Measurements from ENCODE around the gene CABP2. TPM values are rescaled to one million over a fixed set of nuclear protein-coding genes. Genes with fewer than 3 reads are reported as not detected.
"Not testable (repeated sequence)": the region's sequence is repeated elsewhere in the genome, so short reads cannot be mapped to it uniquely, and the experiment has no call there.

The CABP2 gene
- polyA plus RNA-seq, 1 of the 3 experiments (the other 2 are of a cell fraction), result not detected

- H3K36me3 ChIP-seq (replicated peaks in 1 of 2; ENCODE audit: control insufficient read depth in 1 of 2, insufficient read depth in 2 of 2, low read length in 1 of 2); H3K79me2 ChIP-seq (ENCODE audit: insufficient read depth); DNase-seq; H3K9me3 ChIP-seq; H3K9me2 ChIP-seq; H3F3A ChIP-seq (replicated peaks; ENCODE audit: insufficient read depth); POLR2A ChIA-PET; H3K27me3 ChIP-seq (ENCODE audit: insufficient read depth); H3K4me1 ChIP-seq (ENCODE audit: control insufficient read depth in 1 of 2, insufficient read depth in 2 of 2, low read depth in 1 of 2, low read length in 1 of 2); H3K9ac ChIP-seq; H4K20me1 ChIP-seq (ENCODE audit: insufficient read depth); H3K4me3 ChIP-seq (ENCODE audit: low read depth in 2 of 2, low read length in 1 of 2); H2AFZ ChIP-seq (ENCODE audit: low read depth): not testable (repeated sequence)
- peak overlapping the region in 1 of 2 experiments; percentile 43; a peak in 2 of 4 replicates for H3K27ac ChIP-seq (ENCODE audit: low read depth in 2 of 2, low read length in 1 of 2)
- peak overlapping the region; percentile 31; the same call in 1 of the 2 replicates for H3K4me2 ChIP-seq
- TF ChIP-seq EP300 (IDR thresholded peaks at IDR 0.05; ENCODE audit: borderline replicate concordance in 1 of 2, low read depth in 1 of 2, low read length in 1 of 2) (peak in 1 of 2 experiments; percentile 18; a peak in 1 of 4 replicates), RXRA (IDR thresholded peaks at IDR 0.05; ENCODE audit: borderline replicate concordance, low read depth) (peak; percentile 78; the same call in 1 of the 2 replicates), TCF12 (IDR thresholded peaks at IDR 0.05) (peak; percentile 53; the same call in 1 of the 2 replicates), JUND (IDR thresholded peaks at IDR 0.05) (peak; percentile 48), YY1 (IDR thresholded peaks at IDR 0.05; ENCODE audit: low read depth) (peak; percentile 47; the same call in 1 of the 2 replicates), FOSL2 (IDR thresholded peaks at IDR 0.05; ENCODE audit: borderline replicate concordance, low read depth) (peak; percentile 65), NFIC (IDR thresholded peaks at IDR 0.05; ENCODE audit: borderline replicate concordance) (peak; percentile 68), TEAD4 (IDR thresholded peaks at IDR 0.05; ENCODE audit: borderline replicate concordance, insufficient read depth) (peak; percentile 63; the same call in 1 of the 2 replicates), MEF2A (IDR thresholded peaks at IDR 0.05; ENCODE audit: borderline replicate concordance, low read depth) (peak; percentile 12; the same call in 1 of the 2 replicates)
- TF ChIP-seq, protein P1, sequence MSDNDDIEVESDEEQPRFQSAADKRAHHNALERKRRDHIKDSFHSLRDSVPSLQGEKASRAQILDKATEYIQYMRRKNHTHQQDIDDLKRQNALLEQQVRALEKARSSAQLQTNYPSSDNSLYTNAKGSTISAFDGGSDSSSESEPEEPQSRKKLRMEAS (IDR thresholded peaks at IDR 0.05; ENCODE audit: low read depth), result peak; percentile 17; the same call in 1 of the 2 replicates
- CTCF ChIA-PET, result interaction anchor here (1.1 to 5.4 kb wide), 2 partner anchors 9 kb away, joined by 5 to 30 read pairs; no protein-coding TSS in a partner anchor
- 30% methylated on average over 11 of the region's 11 CpGs for WGBS (ENCODE audit: low lambda C conversion rate)
These were observed 40.5 kb upstream of the CABP2 start for GRCh38 chr11:67563705-67564114.

- 70% methylated on average over 10 of the region's 10 CpGs for WGBS (ENCODE audit: low lambda C conversion rate)
- Histone ChIP-seq H3K27ac (ENCODE audit: low read depth in 2 of 2, low read length in 1 of 2) (peak overlapping the region in 1 of 2 experiments; percentile 36; a peak in 2 of 4 replicates), H3K36me3 (replicated peaks in 1 of 2; ENCODE audit: control insufficient read depth in 1 of 2, insufficient read depth in 2 of 2, low read length in 1 of 2) (no peaks in the 10 kb centered on the region), H3K4me2 (no peak overlapping the region), H3K4me3 (ENCODE audit: low read depth in 2 of 2, low read length in 1 of 2) (no peak overlapping the region), H3K79me2 (ENCODE audit: insufficient read depth) (no peaks in the 10 kb centered on the region), H3K27me3 (ENCODE audit: insufficient read depth) (no peaks in the 10 kb centered on the region), H4K20me1 (ENCODE audit: insufficient read depth) (no peaks in the 10 kb centered on the region), H3K9me3 (no peaks in the 10 kb centered on the region), H3K4me1 (ENCODE audit: control insufficient read depth in 1 of 2, insufficient read depth in 2 of 2, low read depth in 1 of 2, low read length in 1 of 2) (peaks cover 0 to 6% of the 10 kb centered on the region in 2 experiments; a peak in 1 of 4 replicates), H2AFZ (ENCODE audit: low read depth) (peak overlapping the region; percentile 30), H3K9ac (no peak overlapping the region; the same call in 1 of the 2 replicates), H3K9me2 (no peaks in the 10 kb centered on the region), H3F3A (replicated peaks; ENCODE audit: insufficient read depth) (peaks cover 3% of the 10 kb centered on the region)
- ChIA-PET POLR2A (no interaction called here), CTCF (interaction anchor here (5.4 kb wide), 1 partner anchor 10 kb away, joined by 30 read pairs; no protein-coding TSS in a partner anchor)
- no peak for TF ChIP-seq FOXM1 (IDR thresholded peaks at IDR 0.05; ENCODE audit: low read depth)
- TF ChIP-seq RFX5 (IDR thresholded peaks at IDR 0.05; ENCODE audit: low read length), result no peak
- TF ChIP-seq NFIC (IDR thresholded peaks at IDR 0.05; ENCODE audit: borderline replicate concordance), result no peak
- TF ChIP-seq ELF1 (IDR thresholded peaks at IDR 0.05), result no peak
- TF ChIP-seq, protein P2, sequence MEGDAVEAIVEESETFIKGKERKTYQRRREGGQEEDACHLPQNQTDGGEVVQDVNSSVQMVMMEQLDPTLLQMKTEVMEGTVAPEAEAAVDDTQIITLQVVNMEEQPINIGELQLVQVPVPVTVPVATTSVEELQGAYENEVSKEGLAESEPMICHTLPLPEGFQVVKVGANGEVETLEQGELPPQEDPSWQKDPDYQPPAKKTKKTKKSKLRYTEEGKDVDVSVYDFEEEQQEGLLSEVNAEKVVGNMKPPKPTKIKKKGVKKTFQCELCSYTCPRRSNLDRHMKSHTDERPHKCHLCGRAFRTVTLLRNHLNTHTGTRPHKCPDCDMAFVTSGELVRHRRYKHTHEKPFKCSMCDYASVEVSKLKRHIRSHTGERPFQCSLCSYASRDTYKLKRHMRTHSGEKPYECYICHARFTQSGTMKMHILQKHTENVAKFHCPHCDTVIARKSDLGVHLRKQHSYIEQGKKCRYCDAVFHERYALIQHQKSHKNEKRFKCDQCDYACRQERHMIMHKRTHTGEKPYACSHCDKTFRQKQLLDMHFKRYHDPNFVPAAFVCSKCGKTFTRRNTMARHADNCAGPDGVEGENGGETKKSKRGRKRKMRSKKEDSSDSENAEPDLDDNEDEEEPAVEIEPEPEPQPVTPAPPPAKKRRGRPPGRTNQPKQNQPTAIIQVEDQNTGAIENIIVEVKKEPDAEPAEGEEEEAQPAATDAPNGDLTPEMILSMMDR (IDR thresholded peaks at IDR 0.05), result no peak
- no peak for TF ChIP-seq TAF1 (IDR thresholded peaks at IDR 0.05; ENCODE audit: borderline replicate concordance, low read depth, low read length)
- TF ChIP-seq IRF3 (IDR thresholded peaks at IDR 0.05; ENCODE audit: low read depth, low read length), result no peak
- TF ChIP-seq USF2 (IDR thresholded peaks at IDR 0.05; ENCODE audit: borderline replicate concordance, low read depth, low read length), result no peak
- no peak for TF ChIP-seq CHD2 (IDR thresholded peaks at IDR 0.05; ENCODE audit: low read length, partially characterized antibody)
- no peak for TF ChIP-seq EZH2phosphoT487 (IDR thresholded peaks at IDR 0.05; ENCODE audit: borderline replicate concordance, low read depth)
- no peak for TF ChIP-seq MEF2A (IDR thresholded peaks at IDR 0.05; ENCODE audit: borderline replicate concordance, low read depth)
- no peak for TF ChIP-seq FOSL2 (IDR thresholded peaks at IDR 0.05; ENCODE audit: borderline replicate concordance, low read depth)
- no peak for DNase-seq
These were observed 39.9 kb upstream of the CABP2 start for GRCh38 chr11:67562963-67563704.
